Measurements from ENCODE around the gene CAPN3.

DNA sequence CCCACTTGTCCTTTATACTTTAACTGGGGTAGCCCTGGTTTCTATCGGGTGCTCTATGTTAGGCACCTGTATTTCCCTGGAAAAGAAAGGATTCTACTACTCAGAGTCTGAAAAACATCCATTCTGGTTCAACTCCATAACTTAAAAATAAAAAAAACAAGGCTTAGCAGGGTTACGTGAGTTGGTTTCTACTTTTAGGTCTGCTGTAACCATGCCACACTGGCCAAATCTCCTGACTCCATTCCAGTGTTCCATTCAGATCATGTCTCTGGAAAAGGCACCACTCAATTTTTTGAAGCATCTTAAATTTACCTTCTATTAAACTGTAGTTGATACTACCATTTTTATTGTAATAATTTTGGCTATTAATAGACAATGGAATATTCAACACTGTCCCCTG, 62.1 kb downstream of the CAPN3 start:
- TF ChIP-seq, protein P1, sequence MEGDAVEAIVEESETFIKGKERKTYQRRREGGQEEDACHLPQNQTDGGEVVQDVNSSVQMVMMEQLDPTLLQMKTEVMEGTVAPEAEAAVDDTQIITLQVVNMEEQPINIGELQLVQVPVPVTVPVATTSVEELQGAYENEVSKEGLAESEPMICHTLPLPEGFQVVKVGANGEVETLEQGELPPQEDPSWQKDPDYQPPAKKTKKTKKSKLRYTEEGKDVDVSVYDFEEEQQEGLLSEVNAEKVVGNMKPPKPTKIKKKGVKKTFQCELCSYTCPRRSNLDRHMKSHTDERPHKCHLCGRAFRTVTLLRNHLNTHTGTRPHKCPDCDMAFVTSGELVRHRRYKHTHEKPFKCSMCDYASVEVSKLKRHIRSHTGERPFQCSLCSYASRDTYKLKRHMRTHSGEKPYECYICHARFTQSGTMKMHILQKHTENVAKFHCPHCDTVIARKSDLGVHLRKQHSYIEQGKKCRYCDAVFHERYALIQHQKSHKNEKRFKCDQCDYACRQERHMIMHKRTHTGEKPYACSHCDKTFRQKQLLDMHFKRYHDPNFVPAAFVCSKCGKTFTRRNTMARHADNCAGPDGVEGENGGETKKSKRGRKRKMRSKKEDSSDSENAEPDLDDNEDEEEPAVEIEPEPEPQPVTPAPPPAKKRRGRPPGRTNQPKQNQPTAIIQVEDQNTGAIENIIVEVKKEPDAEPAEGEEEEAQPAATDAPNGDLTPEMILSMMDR (optimal IDR thresholded peaks at IDR 0.05 in 1 of 3, IDR thresholded peaks at IDR 0.05 in 1 of 3, conservative IDR thresholded peaks at IDR 0.05 in 1 of 3; ENCODE audit: extremely low read depth in 1 of 3, insufficient read depth in 2 of 3, low read length in 3 of 3), result no peak
- TF ChIP-seq EZH2 (IDR thresholded peaks at IDR 0.05; ENCODE audit: low read length), result no peak
